ENCODE data around the gene PAPPA. TPM values are rescaled to one million over a fixed set of nuclear protein-coding genes. Genes with fewer than 3 reads are reported as not detected.

PAPPA gene
- total RNA-seq, 1 experiment from 2014 or later = 7.0 TPM

DNA sequence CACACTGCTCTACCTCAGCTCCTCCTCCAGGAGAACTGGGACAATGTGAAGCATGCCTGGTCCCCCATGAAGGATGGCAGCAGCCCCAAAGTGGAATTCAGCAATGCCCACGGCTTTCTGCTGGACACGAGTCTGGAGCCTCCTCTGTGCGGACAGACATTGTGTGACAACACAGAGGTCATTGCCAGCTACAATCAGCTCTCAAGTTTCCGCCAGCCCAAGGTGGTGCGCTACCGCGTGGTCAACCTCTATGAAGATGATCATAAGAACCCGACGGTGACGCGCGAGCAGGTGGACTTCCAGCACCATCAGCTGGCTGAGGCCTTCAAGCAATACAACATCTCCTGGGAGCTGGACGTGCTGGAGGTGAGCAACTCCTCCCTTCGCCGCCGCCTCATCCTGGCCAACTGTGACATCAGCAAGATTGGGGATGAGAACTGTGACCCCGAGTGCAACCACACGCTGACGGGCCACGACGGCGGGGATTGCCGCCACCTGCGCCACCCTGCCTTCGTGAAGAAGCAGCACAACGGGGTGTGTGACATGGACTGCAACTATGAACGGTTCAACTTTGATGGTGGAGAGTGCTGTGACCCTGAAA lies 34.1 kb downstream of the PAPPA start:
- H3K9me3 Mint-ChIP-seq (ENCODE audit: unreplicated experiment) = no peaks in the 10 kb centered on the region
- H3K36me3 Mint-ChIP-seq (ENCODE audit: insufficient read depth, unreplicated experiment) = no peaks in the 10 kb centered on the region
- H3K4me3 Mint-ChIP-seq (ENCODE audit: unreplicated experiment) = no peak overlapping the region
- peaks cover 13% of the 10 kb centered on the region for H3K4me1 Mint-ChIP-seq (ENCODE audit: insufficient read depth, unreplicated experiment)
- DNase-seq (ENCODE audit: unreplicated experiment) = no peak
- BruUV-seq (replicated peaks) = TSS peak; percentile 27
- H3K27me3 Mint-ChIP-seq (ENCODE audit: insufficient read depth, unreplicated experiment) = no peaks in the 10 kb centered on the region
- no peak for TF ChIP-seq CTCF (IDR thresholded peaks at IDR 0.05; ENCODE audit: unreplicated experiment)
- ChIA-PET CTCF (interaction anchor here (1.1 kb wide), 1 partner anchor 388 kb away, joined by 3 read pairs; no protein-coding TSS in a partner anchor), POLR2A (no interaction called here)
- H3K27ac Mint-ChIP-seq (ENCODE audit: low read depth, unreplicated experiment) = no peak overlapping the region
- intact Hi-C loops (cut with micrococcal nuclease) = no loop called here

DNA sequence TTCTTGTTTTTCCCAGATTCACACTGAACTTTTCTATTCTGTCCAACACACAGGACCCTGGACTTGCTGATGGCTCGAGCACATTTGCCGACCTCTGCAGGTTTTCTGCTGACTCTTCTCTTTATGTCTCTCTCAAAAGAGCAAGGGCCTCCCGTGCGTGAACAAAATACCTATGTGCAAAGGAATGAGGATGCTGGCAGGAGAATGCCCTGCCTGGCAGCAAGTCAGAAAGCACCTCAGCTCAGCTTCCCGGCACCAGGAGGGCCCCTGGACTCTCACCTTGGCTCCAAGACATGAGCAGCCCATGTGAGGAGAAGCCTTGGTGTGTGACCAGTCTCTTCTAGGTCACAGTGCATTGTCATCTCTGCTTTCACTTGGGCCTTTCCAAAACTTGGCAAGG lies 36.1 kb downstream of the PAPPA start:
- H3K9me3 Mint-ChIP-seq (ENCODE audit: unreplicated experiment) = no peaks in the 10 kb centered on the region
- TF ChIP-seq CTCF (IDR thresholded peaks at IDR 0.05; ENCODE audit: unreplicated experiment) = no peak
- no peaks in the 10 kb centered on the region for H3K27me3 Mint-ChIP-seq (ENCODE audit: insufficient read depth, unreplicated experiment)
- intact Hi-C loops (cut with micrococcal nuclease) = no loop called here
- BruUV-seq (replicated peaks) = no TSS peak
- no peak overlapping the region for H3K4me3 Mint-ChIP-seq (ENCODE audit: unreplicated experiment)
- H3K27ac Mint-ChIP-seq (ENCODE audit: low read depth, unreplicated experiment) = no peak overlapping the region
- ChIA-PET CTCF (interaction anchor here (0.7 kb wide), 1 partner anchor 496 kb away, joined by 3 read pairs; no protein-coding TSS in a partner anchor), POLR2A (interaction anchor here (1.0 kb wide), 1 partner anchor 13 kb away, joined by 4 read pairs; no protein-coding TSS in a partner anchor)
- peak; percentile 33 for DNase-seq (ENCODE audit: unreplicated experiment)
- peaks cover 5% of the 10 kb centered on the region for H3K36me3 Mint-ChIP-seq (ENCODE audit: insufficient read depth, unreplicated experiment)
- peaks cover 24% of the 10 kb centered on the region for H3K4me1 Mint-ChIP-seq (ENCODE audit: insufficient read depth, unreplicated experiment)

- intact Hi-C loops (cut with micrococcal nuclease) = no loop called here
- H3K36me3 Mint-ChIP-seq (ENCODE audit: insufficient read depth, unreplicated experiment) = peaks cover 5% of the 10 kb centered on the region
Observed at GRCh38 chr9:116190637-116191396, 37.2 kb downstream of the PAPPA start.

More at GRCh38 chr9:116190637-116191396, 37.2 kb downstream of the PAPPA start:
- peaks cover 24% of the 10 kb centered on the region for H3K4me1 Mint-ChIP-seq (ENCODE audit: insufficient read depth, unreplicated experiment)
- no peaks in the 10 kb centered on the region for H3K27me3 Mint-ChIP-seq (ENCODE audit: insufficient read depth, unreplicated experiment)
- H3K4me3 Mint-ChIP-seq (ENCODE audit: unreplicated experiment) = no peak overlapping the region
- H3K9me3 Mint-ChIP-seq (ENCODE audit: unreplicated experiment) = no peaks in the 10 kb centered on the region
- BruUV-seq (replicated peaks) = no TSS peak
- TF ChIP-seq CTCF (IDR thresholded peaks at IDR 0.05; ENCODE audit: unreplicated experiment) = no peak
- CTCF ChIA-PET = interaction anchor here (0.6 to 0.7 kb wide), 3 partner anchors 10 to 495 kb away, joined by 3 read pairs; no protein-coding TSS in a partner anchor
- H3K27ac Mint-ChIP-seq (ENCODE audit: low read depth, unreplicated experiment) = no peak overlapping the region
- POLR2A ChIA-PET = interaction anchor here (1.0 kb wide), 1 partner anchor 14 kb away, joined by 4 read pairs; no protein-coding TSS in a partner anchor
- peak; percentile 78 for DNase-seq (ENCODE audit: unreplicated experiment)
